ENCODE results near the gene METTL2B.
"Not testable (repeated sequence)": the region's sequence is repeated elsewhere in the genome, so short reads cannot be mapped to it uniquely, and the experiment has no call there.

The METTL2B gene

GRCh38 chr7:128455543-128456254, 20.8 kb upstream of the METTL2B start, which contains the start of gene HILPDA:
Gene HILPDA (plus strand): TSS chr7:128455878. CDS start chr7:128457269, 1,391 bp downstream.
- peak; percentile 93 for DNase-seq

GRCh38 chr7:128456255-128456725, 20.3 kb upstream of the METTL2B start:
- DNase-seq = no peak

GRCh38 chr7:128457385-128457784, 19.2 kb upstream of the METTL2B start:
- not testable (repeated sequence) for DNase-seq

GRCh38 chr7:128458956-128459355, 17.6 kb upstream of the METTL2B start:
- no peak for DNase-seq

GRCh38 chr7:128459394-128459878, 17.1 kb upstream of the METTL2B start:
- peak; percentile 43 for DNase-seq

GRCh38 chr7:128462460-128462859, 14.1 kb upstream of the METTL2B start:
- no peak for DNase-seq

GRCh38 chr7:128463345-128463744, 13.2 kb upstream of the METTL2B start:
- DNase-seq = not testable (repeated sequence)

- not testable (repeated sequence) for DNase-seq
Measured at GRCh38 chr7:128463933-128464332, 12.6 kb upstream of the METTL2B start.

- DNase-seq = not testable (repeated sequence)
Measured at GRCh38 chr7:128466871-128467270, 9.7 kb upstream of the METTL2B start.

GRCh38 chr7:128477336-128477690, 765 bp downstream of the METTL2B start:
- not testable (repeated sequence) for DNase-seq

GRCh38 chr7:128479082-128479481, 2.5 kb downstream of the METTL2B start:
- DNase-seq = not testable (repeated sequence)

- not testable (repeated sequence) for DNase-seq
Measured at GRCh38 chr7:128488134-128488533, 11.6 kb downstream of the METTL2B start.

- no peak for DNase-seq
Measured at GRCh38 chr7:128497405-128497804, 20.9 kb downstream of the METTL2B start.

- not testable (repeated sequence) for DNase-seq
Measured at GRCh38 chr7:128505416-128505815, 28.9 kb downstream of the METTL2B start.

- DNase-seq = not testable (repeated sequence)
Measured at GRCh38 chr7:128506819-128507218, 30.3 kb downstream of the METTL2B start.

- not testable (repeated sequence) for DNase-seq
Measured at GRCh38 chr7:128507321-128507993, 30.9 kb downstream of the METTL2B start.

- not testable (repeated sequence) for DNase-seq
Measured at GRCh38 chr7:128511692-128512091, 35.1 kb downstream of the METTL2B start.

- not testable (repeated sequence) for DNase-seq
Measured at GRCh38 chr7:128515232-128515631, 38.7 kb downstream of the METTL2B start.

GRCh38 chr7:128517023-128517422, 40.5 kb downstream of the METTL2B start:
- DNase-seq = not testable (repeated sequence)

GRCh38 chr7:128523226-128523931, 46.8 kb downstream of the METTL2B start:
- peak; percentile 77 for DNase-seq

- DNase-seq = not testable (repeated sequence)
Measured at GRCh38 chr7:128523932-128524524, 47.5 kb downstream of the METTL2B start.

- not testable (repeated sequence) for DNase-seq
Measured at GRCh38 chr7:128525584-128525983, 49.0 kb downstream of the METTL2B start.

- DNase-seq = not testable (repeated sequence)
Measured at GRCh38 chr7:128526062-128526466, 49.5 kb downstream of the METTL2B start.

Measured in stimulated activated CD4-positive, alpha-beta T cell treated with anti-CD3 and anti-CD28 coated beads, Interleukin-12 subunit alpha, Interleukin-12 subunit beta, amount 100 ng/mL, for 4 hours (primary cell).